VCaP (cell line): Measurements from ENCODE around the gene SMARCA4.

ENCODE experiments used
- H3K27ac ChIP-seq: fragments of 450-650 bp; 2 replicates; pipeline ENCODE4 v1.5.1; 2017
- TF ChIP-seq, protein P1 (sequence below): fragments of 450-650 bp; conservative IDR thresholded peaks from 2 replicates; pipeline ENCODE4 v1.5.1; 2017; ENCODE audit warnings: mild to moderate bottlenecking, moderate library complexity

The SMARCA4 gene

DNA sequence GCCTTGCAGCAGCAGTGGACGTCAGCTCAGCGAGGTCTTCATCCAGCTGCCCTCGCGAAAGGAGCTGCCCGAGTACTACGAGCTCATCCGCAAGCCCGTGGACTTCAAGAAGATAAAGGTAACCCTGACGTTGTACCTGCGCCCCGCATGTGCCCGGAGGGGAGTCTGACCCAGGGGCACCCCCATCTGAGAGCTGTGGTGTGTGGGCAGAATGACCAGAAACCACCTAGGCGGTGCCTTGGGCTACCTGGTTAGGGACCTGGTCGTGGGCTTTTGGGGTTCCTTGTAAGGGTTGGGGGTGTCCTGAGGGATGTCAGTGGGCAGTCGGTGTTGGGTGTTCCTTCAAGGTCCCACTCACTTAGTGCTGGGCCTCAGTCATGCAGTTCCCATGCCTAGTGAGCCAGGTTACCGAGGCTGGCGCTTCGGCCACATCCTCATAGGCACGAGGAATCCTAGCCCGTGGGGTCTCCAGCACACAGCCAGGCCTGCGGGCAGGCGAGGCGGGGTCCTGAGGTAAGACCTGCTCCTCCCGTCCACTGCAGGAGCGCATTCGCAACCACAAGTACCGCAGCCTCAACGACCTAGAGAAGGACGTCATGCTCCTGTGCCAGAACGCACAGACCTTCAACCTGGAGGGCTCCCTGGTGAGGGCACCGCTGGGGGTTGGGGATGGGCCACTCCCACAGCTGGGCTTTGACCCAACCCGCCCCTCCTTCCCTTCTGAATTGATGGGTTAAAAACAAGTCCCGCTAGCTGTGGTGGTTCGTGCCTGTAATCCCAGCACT, 97.6 kb downstream of the SMARCA4 start:
- H3K27ac ChIP-seq = no peak overlapping the region

DNA sequence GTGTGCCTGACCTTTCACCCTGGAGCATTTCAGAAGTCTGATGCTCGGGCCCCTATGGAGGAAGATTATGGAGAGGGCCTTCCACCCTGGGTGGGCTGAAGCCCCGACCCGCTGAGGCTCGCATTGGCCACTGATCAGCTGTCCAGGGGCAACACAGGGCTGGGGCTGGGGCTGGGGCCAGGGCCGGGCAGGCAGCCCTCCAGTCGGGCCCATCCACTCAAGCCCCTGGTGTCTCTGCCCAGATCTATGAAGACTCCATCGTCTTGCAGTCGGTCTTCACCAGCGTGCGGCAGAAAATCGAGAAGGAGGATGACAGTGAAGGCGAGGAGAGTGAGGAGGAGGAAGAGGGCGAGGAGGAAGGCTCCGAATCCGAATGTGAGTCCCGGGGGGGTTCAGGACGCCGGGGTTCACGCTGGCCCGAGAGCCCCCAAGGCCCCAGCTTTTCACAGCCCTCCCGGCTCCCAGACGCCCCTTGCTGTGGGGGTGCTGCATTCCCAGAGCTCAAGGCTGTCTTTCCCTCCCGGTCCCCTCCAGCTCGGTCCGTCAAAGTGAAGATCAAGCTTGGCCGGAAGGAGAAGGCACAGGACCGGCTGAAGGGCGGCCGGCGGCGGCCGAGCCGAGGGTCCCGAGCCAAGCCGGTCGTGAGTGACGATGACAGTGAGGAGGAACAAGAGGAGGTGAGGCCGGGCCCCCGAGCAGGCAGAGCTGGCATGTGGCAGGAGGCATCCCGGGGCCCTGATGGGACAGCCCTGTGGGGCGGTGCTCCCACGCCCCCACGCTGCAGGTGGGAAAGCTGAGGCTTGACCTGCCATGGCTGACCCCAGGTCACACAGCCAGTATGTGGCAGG, 98.9 kb downstream of the SMARCA4 start:
- no peak overlapping the region for H3K27ac ChIP-seq
- TF ChIP-seq, protein P1, sequence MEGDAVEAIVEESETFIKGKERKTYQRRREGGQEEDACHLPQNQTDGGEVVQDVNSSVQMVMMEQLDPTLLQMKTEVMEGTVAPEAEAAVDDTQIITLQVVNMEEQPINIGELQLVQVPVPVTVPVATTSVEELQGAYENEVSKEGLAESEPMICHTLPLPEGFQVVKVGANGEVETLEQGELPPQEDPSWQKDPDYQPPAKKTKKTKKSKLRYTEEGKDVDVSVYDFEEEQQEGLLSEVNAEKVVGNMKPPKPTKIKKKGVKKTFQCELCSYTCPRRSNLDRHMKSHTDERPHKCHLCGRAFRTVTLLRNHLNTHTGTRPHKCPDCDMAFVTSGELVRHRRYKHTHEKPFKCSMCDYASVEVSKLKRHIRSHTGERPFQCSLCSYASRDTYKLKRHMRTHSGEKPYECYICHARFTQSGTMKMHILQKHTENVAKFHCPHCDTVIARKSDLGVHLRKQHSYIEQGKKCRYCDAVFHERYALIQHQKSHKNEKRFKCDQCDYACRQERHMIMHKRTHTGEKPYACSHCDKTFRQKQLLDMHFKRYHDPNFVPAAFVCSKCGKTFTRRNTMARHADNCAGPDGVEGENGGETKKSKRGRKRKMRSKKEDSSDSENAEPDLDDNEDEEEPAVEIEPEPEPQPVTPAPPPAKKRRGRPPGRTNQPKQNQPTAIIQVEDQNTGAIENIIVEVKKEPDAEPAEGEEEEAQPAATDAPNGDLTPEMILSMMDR = no peak

More for the DNA sequence above, 97.6 kb downstream of the SMARCA4 start:
- TF ChIP-seq, protein P1 = no peak

DNA sequence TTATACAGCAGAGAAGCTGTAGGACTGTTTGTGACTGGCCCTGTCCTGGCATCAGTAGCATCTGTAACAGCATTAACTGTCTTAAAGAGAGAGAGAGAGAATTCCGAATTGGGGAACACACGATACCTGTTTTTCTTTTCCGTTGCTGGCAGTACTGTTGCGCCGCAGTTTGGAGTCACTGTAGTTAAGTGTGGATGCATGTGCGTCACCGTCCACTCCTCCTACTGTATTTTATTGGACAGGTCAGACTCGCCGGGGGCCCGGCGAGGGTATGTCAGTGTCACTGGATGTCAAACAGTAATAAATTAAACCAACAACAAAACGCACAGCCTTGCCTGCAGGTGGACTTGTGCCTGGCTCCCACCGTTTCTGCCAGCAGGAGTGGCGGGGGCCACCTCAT, 101.1 kb downstream of the SMARCA4 start:
- H3K27ac ChIP-seq = no peak overlapping the region

DNA sequence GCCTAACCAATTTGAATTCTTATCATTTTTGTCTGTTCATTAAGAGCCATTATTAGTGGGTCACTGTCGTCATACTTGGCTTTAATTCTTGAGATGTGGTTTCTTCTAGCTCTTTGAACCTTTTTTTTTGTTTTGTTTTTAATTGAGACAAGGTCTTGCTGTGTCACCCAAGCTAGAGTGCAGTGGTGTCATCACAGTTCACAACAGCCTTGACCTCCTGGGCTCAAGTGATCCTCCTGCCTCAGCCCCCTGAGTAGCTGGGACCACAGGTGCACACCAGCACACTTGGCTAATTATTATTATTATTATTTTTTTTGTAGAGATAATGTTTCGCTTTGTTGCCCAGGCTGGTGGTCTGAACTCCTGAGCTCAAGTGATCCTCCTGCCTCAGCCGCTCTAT, 102.6 kb downstream of the SMARCA4 start:
- no peak overlapping the region for H3K27ac ChIP-seq
- TF ChIP-seq, protein P1 = no peak

More for the DNA sequence above, 101.1 kb downstream of the SMARCA4 start:
- TF ChIP-seq, protein P1 = no peak

DNA sequence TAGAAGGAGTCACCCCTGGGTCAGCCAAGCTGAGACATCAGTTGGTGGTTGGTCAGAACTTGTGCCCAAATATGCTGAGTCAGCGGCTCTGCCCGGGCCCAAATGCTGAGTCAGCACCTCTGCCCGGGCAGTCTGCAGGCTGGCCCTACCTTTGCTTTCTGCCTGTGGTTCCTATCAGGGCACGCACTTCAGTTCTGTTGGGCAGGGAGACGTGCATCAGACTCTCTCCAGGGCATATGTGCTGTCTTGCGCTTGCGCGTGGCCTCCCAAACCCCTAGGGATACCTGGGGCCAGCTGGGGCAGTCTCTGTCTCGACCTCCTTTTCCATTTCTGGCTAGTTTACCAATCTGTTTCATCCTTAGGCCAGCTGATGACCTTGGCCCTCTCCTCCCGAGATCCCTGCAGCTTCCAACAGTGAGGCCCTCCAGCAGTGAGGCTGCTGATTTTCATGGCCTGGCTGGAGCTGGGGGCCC, 104.0 kb downstream of the SMARCA4 start:
- H3K27ac ChIP-seq = no peak overlapping the region

DNA sequence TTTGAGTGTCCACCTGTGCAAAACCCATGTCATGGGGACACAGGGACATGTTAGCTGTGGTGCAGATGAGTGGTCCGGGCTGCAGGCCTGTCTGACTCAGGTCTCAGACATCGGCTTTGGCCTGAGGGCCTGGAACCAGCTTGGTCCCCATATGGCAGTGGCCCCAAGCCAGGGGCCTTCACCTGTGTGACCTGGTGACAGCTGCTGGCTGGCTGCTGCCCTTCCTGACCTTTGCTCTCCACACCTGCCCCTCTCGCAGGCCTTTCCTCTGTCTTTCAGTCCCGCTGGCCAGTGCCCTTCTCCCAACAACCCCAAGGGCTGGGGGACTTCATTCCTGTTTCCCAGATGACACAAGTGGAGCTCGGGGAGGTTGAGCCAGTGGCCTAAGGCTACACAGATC, 105.5 kb downstream of the SMARCA4 start:
- TF ChIP-seq, protein P1 = no peak
- H3K27ac ChIP-seq = no peak overlapping the region

More for the DNA sequence above, 104.0 kb downstream of the SMARCA4 start:
- TF ChIP-seq, protein P1 = no peak
